HEK293T (cell line): ENCODE measurements around the gene SLC26A8.

Experiments used
- ELF4 ChIP-seq: fragments of 450-650 bp; IDR thresholded peaks from 2 replicates; pipeline ENCODE4 v1.6.1; 2017; ENCODE audit warnings: antibody characterized with exemption
- SP1 ChIP-seq: fragments of 450-650 bp; IDR thresholded peaks from 2 replicates; pipeline ENCODE4 v1.6.1; 2017
- SUZ12 ChIP-seq: fragments of 450-650 bp; IDR thresholded peaks from 2 replicates; pipeline ENCODE4 v1.6.1; 2016; ENCODE audit warnings: mild to moderate bottlenecking
- ZNF384 ChIP-seq: fragments of 450-650 bp; IDR thresholded peaks from 2 replicates; pipeline ENCODE4 v1.6.1; 2016

DNA sequence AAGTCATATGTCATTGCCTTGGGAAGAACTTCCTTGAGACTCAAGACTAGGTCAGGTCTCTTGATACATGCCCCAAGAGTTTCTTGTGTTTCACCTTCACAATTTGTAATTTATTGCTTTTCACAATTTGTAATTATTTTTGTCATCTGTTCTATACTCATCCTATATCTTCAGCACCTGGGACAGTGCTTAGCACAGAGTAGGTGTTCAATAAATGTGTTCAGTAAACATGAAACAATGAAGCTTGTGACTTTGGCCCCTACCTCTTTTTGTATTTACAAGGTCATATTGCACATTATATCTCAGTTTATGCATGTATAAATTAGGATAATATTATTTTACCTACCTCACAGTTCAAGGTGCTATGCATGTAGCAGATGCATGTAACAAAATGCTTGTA lies 82.1 kb downstream of the SLC26A8 start:
- no peak for TF ChIP-seq SP1
- TF ChIP-seq ZNF384: no peak
- no peak for TF ChIP-seq SUZ12
- no peak for TF ChIP-seq ELF4
